ENCODE results near the gene FTO. TPM values are rescaled to one million over a fixed set of nuclear protein-coding genes. Genes with fewer than 3 reads are reported as not detected.

Gene FTO
- total RNA-seq, 1 experiment from 2014 or later: 129 TPM

GRCh38 chr16:53900667-53901066 lies 196.7 kb downstream of the FTO start:
- peaks cover 5% of the 10 kb centered on the region; the same call in 1 of the 2 replicates for H3K4me1 ChIP-seq
- no peak overlapping the region for H3K4me3 ChIP-seq
- no peak for DNase-seq
- H3K27ac ChIP-seq: no peak overlapping the region
- no peaks in the 10 kb centered on the region for H3K27me3 ChIP-seq
- H3K9me3 ChIP-seq (replicated peaks): no peaks in the 10 kb centered on the region
- H3K36me3 ChIP-seq: peaks cover 4% of the 10 kb centered on the region; the same call in 1 of the 2 replicates

- Histone ChIP-seq H3K36me3 (peaks cover 4% of the 10 kb centered on the region; the same call in 1 of the 2 replicates), H3K27me3 (no peaks in the 10 kb centered on the region), H3K4me3 (no peak overlapping the region), H3K4me1 (peaks cover 5% of the 10 kb centered on the region; the same call in 1 of the 2 replicates), H3K27ac (no peak overlapping the region), H3K9me3 (replicated peaks) (no peaks in the 10 kb centered on the region)
- no peak for DNase-seq
Observed at GRCh38 chr16:53901408-53901807, 197.5 kb downstream of the FTO start.

GRCh38 chr16:53904533-53904932 lies 200.6 kb downstream of the FTO start:
- H3K4me3 ChIP-seq: no peak overlapping the region
- no peaks in the 10 kb centered on the region for H3K9me3 ChIP-seq (replicated peaks)
- H3K27ac ChIP-seq: no peak overlapping the region
- peaks cover 4% of the 10 kb centered on the region; the same call in 1 of the 2 replicates for H3K36me3 ChIP-seq
- H3K27me3 ChIP-seq: no peaks in the 10 kb centered on the region
- no peak for DNase-seq
- peaks cover 5% of the 10 kb centered on the region; the same call in 1 of the 2 replicates for H3K4me1 ChIP-seq

DNA sequence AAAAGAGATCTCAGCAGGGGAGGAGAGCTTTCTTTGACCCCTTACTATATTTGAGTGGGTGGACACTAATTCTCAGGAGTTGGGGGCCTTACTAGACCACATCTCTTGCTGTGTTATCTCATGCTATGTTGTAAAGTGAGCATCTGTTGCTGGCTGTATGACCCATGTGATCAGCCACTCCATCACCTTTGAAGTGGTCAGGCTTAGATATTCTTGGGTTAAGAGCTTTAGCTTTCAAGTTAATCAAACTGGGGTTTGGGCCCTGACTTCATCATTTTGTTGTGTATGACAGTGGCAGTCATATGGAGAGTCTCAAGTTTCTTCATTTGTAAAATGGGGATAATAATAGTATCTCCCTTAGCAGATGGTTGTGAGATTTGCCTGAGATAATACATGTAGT lies 201.1 kb downstream of the FTO start:
- DNase-seq: no peak
- no peaks in the 10 kb centered on the region for H3K27me3 ChIP-seq
- H3K27ac ChIP-seq: no peak overlapping the region
- H3K4me1 ChIP-seq: peaks cover 5% of the 10 kb centered on the region; the same call in 1 of the 2 replicates
- no peaks in the 10 kb centered on the region for H3K9me3 ChIP-seq (replicated peaks)
- H3K36me3 ChIP-seq: 0 out of 2 replicates have a peak, but pooled peaks cover 2% of the 10 kb centered on the region
- H3K4me3 ChIP-seq: no peak overlapping the region

DNA sequence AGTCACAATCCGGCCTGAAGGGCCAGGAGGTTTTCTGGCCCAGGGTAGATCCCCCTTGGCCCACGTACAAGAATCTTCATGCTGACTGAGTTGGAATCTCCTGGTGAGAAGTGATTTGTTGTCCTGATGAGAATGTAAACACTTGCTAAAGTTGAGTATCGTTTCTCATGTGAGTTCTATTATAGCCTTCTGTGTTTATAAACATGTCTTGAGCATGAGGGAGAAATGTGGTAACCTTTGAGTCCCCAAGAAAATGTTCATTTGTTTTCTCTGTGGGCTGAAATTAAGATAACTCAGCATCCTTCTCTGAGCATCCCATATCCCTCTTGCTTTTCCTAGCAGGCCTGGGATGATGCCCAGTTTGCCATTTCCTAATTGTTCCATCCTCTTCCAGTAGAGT lies 204.8 kb downstream of the FTO start:
- Histone ChIP-seq H3K4me1 (peaks cover 5% of the 10 kb centered on the region; the same call in 1 of the 2 replicates), H3K27ac (no peak overlapping the region), H3K4me3 (no peak overlapping the region), H3K36me3 (no peaks in the 10 kb centered on the region), H3K27me3 (no peaks in the 10 kb centered on the region), H3K9me3 (replicated peaks) (no peaks in the 10 kb centered on the region)
- no peak for DNase-seq

- no peak overlapping the region for H3K27ac ChIP-seq
- no peak for DNase-seq
- no peaks in the 10 kb centered on the region for H3K36me3 ChIP-seq
- H3K4me1 ChIP-seq: peaks cover 12% of the 10 kb centered on the region
- no peak overlapping the region for H3K4me3 ChIP-seq
- H3K9me3 ChIP-seq (replicated peaks): no peaks in the 10 kb centered on the region
- H3K27me3 ChIP-seq: no peaks in the 10 kb centered on the region
Observed at GRCh38 chr16:53910990-53911389, 207.0 kb downstream of the FTO start.

- Histone ChIP-seq H3K4me3 (no peak overlapping the region), H3K27me3 (no peaks in the 10 kb centered on the region), H3K36me3 (no peaks in the 10 kb centered on the region), H3K27ac (no peak overlapping the region), H3K4me1 (peaks cover 12% of the 10 kb centered on the region), H3K9me3 (replicated peaks) (no peaks in the 10 kb centered on the region)
- DNase-seq: no peak
Observed at GRCh38 chr16:53911513-53911912, 207.6 kb downstream of the FTO start.

GRCh38 chr16:53912155-53912554 lies 208.2 kb downstream of the FTO start:
- Histone ChIP-seq H3K4me1 (peaks cover 12% of the 10 kb centered on the region), H3K27me3 (no peaks in the 10 kb centered on the region), H3K27ac (no peak overlapping the region), H3K9me3 (replicated peaks) (no peaks in the 10 kb centered on the region), H3K4me3 (no peak overlapping the region), H3K36me3 (no peaks in the 10 kb centered on the region)
- no peak for DNase-seq

GRCh38 chr16:53913099-53913870 lies 209.3 kb downstream of the FTO start:
- Histone ChIP-seq H3K27ac (no peak overlapping the region), H3K27me3 (no peaks in the 10 kb centered on the region), H3K9me3 (replicated peaks) (no peaks in the 10 kb centered on the region), H3K4me1 (peaks cover 12% of the 10 kb centered on the region), H3K4me3 (no peak overlapping the region), H3K36me3 (no peaks in the 10 kb centered on the region)
- DNase-seq: no peak

DNA sequence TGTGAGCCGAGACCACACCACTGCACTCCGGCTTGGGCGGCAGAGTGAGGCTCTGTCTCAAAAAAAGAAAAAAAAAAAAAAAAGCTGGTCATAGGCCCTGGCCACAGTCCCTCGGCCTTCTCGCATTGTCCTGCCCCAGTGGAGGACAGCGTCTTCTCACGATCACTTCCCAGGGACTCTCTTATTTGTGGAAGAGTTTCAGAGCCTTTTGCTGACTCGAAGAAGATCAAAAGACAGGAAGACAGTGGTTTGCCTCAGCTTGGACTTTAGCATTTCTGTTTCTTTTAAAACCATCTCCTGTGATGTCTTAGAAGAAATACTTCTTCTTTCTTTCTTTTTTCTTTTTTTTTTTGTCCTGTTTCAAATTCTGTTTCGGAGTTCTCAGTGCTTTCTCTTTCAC lies 210.0 kb downstream of the FTO start:
- no peaks in the 10 kb centered on the region for H3K36me3 ChIP-seq
- no peaks in the 10 kb centered on the region for H3K9me3 ChIP-seq (replicated peaks)
- DNase-seq: no peak
- H3K27me3 ChIP-seq: no peaks in the 10 kb centered on the region
- H3K4me3 ChIP-seq: no peak overlapping the region
- H3K27ac ChIP-seq: no peak overlapping the region
- peaks cover 12% of the 10 kb centered on the region for H3K4me1 ChIP-seq

DNA sequence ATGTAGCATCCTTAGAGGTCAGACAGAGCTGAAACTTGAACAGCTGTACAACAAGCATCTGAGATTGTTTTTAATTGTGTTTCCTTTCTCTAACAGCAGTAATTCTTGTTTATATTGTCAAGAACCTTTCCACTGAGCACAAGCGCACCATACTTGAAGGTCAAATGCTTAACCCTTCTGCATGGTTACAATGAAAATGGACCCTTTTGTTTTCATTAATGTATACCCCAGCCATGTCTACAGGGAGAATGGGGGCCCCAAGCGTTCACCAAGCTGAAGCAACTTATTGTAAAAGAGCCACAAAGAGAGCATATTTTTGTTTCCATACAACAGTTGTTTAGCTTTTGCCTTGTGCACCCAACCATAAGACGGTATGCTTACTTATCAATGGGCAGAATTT lies 210.8 kb downstream of the FTO start:
- Histone ChIP-seq H3K4me3 (no peak overlapping the region), H3K36me3 (no peaks in the 10 kb centered on the region), H3K4me1 (peaks cover 12% of the 10 kb centered on the region), H3K9me3 (replicated peaks) (no peaks in the 10 kb centered on the region), H3K27ac (peak overlapping the region; percentile 40), H3K27me3 (no peaks in the 10 kb centered on the region)
- DNase-seq: peak in 1 of 2 experiments; percentile 30

DNA sequence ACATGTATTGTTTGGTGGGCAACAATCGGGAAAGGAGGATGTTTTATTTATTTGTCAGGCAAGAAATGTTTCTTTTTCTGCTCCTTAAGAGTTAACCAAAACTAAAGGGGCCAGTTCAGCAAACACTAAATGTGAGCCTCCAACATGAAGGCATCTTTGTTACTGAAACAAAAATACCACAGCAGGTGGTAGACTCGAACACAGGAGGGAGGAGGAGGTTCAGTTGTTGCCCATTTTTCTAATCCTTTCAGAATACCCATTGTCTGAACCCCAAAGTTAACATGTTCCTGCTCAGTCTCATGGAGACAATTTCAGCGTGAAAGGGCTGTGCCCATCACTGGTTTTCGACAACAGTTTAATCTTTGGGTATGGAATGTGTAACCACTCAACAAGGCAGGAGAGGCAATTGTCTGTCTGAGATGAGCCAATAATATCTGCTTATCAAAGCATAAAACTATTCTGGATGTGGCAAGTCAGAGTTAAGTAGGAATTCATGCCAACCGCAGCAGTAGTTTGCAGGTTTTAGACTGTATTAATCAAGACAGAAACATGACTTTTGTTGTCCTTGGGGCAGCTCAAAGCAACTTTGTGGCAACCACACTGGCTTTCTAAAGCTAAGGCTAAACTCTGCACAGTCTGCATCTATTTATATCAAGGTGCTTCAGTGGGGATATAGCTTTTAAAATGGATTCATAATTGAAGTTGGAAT lies 211.7 kb downstream of the FTO start:
- Histone ChIP-seq H3K27ac (peak overlapping the region; percentile 40), H3K27me3 (no peaks in the 10 kb centered on the region), H3K4me1 (peaks cover 12% of the 10 kb centered on the region), H3K36me3 (no peaks in the 10 kb centered on the region), H3K4me3 (no peak overlapping the region), H3K9me3 (replicated peaks) (no peaks in the 10 kb centered on the region)
- DNase-seq: peak in 1 of 2 experiments; percentile 53

GRCh38 chr16:53920988-53921387 lies 217.0 kb downstream of the FTO start:
- Histone ChIP-seq H3K4me3 (no peak overlapping the region), H3K27me3 (no peaks in the 10 kb centered on the region), H3K9me3 (replicated peaks) (0 out of 2 replicates have a peak, but pooled peaks cover 2% of the 10 kb centered on the region), H3K36me3 (no peaks in the 10 kb centered on the region), H3K4me1 (no peaks in the 10 kb centered on the region), H3K27ac (no peak overlapping the region)
- no peak for DNase-seq

- no peak for DNase-seq
- Histone ChIP-seq H3K9me3 (replicated peaks) (0 out of 2 replicates have a peak, but pooled peaks cover 2% of the 10 kb centered on the region), H3K27ac (no peak overlapping the region), H3K27me3 (no peaks in the 10 kb centered on the region), H3K4me3 (no peak overlapping the region), H3K4me1 (no peaks in the 10 kb centered on the region), H3K36me3 (no peaks in the 10 kb centered on the region)
Observed at GRCh38 chr16:53922067-53922806, 218.3 kb downstream of the FTO start.
